NCI-H2196 treated with DMSO at 0.1 percent for 48 hours (cell line): ENCODE measurements around the gene HCAR3.
"Not testable (repeated sequence)": the region's sequence is repeated elsewhere in the genome, so short reads cannot be mapped to it uniquely, and the experiment has no call there.

ENCODE experiments used
- DNase-seq: peaks from one replicate; lab custom pipeline; 2025; ENCODE audit not compliant: unreplicated experiment; lab: John Stamatoyannopoulos, UW

The HCAR3 gene

GRCh38 chr12:122724641-122725243, 8.1 kb upstream of the HCAR3 start:
- DNase-seq: no peak

GRCh38 chr12:122722387-122722786, 5.8 kb upstream of the HCAR3 start:
- no peak for DNase-seq

DNA sequence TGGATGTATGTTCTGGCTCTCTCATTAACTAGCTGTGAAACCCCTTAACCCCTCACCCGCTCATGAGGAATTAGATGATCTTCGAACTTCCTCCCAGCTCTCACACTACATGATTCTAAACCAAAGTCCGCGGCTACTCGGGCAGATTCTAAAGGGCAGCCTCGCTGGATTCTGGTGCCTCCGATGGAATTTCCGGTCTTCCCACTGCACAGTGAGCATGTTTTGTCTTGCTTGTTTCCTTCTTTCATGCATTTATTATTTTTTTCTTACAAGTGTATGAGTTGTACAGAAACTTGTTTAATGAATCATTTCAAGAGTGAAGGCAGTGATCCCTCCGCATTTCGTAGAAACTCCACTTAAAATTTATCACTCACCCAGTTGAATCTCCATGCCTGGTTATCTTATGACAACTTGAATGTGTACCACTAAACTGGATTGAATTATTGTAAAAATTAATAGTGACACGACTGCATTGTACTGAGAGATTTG, 4.5 kb upstream of the HCAR3 start:
- no peak for DNase-seq

GRCh38 chr12:122715211-122715610, 1.4 kb downstream of the HCAR3 start:
- not testable (repeated sequence) for DNase-seq

- DNase-seq: not testable (repeated sequence)
Observed at GRCh38 chr12:122713491-122714188, 3.0 kb downstream of the HCAR3 start.

DNA sequence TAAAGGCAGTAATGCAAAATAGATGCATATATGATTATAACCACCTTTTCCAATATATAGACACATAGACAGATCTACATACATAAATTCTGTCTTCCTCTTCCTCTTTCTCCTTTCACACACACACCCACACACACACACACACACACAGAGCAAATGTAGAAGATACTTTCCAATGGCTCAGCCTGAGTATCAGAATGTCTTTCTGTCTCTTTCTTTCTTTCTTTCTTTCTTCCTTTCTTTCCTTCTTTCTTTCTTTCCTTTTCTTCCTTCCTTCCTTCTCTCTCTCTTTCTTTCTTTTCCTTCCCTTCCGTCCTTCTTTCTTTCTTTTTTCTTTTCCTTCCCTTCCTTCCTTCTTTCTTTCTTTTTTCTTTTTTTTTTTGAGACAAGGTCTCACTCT, 5.3 kb downstream of the HCAR3 start:
- DNase-seq: not testable (repeated sequence)

DNA sequence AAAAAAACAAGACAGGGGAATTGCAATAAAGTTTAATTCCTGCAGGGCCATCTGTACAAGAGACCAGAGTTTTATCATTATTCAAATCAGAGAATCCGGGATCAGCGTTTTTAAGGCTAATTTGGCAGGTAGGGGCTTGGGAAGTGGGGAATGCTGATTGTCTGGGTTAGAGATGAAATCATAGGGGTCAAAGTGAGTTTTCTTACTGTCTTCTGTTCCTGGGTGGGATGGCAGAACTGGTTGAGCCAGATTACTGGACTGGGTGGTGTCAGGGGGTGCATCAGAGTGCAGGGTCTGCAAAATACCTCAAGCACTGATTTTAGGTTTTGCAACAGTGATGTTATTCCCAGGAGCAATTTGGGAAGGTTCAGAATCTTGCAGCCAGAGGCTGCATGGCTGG, 6.3 kb downstream of the HCAR3 start:
- DNase-seq: not testable (repeated sequence)

- DNase-seq: not testable (repeated sequence)
Observed at GRCh38 chr12:122709287-122709686, 7.3 kb downstream of the HCAR3 start.

GRCh38 chr12:122703841-122704240, 12.8 kb downstream of the HCAR3 start:
- not testable (repeated sequence) for DNase-seq

GRCh38 chr12:122702890-122703611, 13.6 kb downstream of the HCAR3 start, which contains the start of gene HCAR2:
TSS of gene HCAR2 (minus strand) at chr12:122703357. CDS start at chr12:122703283, 74 bp downstream.
- DNase-seq: not testable (repeated sequence)

GRCh38 chr12:122701481-122701880, 15.1 kb downstream of the HCAR3 start:
- not testable (repeated sequence) for DNase-seq

DNA sequence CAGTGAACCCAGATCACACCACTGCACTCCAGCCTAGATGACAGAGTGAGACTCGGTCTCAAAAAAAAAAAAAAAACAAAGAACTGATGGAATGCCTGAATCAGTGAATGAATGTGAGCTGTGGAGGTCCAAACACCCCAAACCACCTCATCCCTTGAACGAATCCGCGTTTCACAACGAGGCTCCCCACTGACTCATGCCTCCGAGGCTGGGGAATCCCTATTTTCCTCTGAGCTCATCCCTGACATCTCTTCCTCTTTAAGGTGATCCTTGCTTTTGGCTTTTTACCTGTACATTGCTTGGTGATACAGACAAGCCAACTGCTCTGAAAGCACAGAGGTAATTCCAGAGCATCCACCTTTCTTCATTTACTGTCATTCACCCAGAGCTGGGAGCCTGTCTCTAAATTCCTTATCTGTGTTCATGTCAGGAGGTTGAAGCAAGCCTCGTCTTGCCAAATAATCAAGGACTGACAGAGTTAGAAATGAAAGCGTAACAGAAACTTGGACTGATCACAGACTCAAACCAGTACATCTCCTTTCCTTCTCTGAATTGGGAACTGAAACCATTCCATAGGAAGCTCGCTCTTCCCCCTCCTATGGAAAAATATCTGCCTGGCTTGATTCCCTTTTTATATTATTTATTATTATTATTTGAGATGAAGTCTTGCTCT, 16.4 kb downstream of the HCAR3 start:
- not testable (repeated sequence) for DNase-seq

DNA sequence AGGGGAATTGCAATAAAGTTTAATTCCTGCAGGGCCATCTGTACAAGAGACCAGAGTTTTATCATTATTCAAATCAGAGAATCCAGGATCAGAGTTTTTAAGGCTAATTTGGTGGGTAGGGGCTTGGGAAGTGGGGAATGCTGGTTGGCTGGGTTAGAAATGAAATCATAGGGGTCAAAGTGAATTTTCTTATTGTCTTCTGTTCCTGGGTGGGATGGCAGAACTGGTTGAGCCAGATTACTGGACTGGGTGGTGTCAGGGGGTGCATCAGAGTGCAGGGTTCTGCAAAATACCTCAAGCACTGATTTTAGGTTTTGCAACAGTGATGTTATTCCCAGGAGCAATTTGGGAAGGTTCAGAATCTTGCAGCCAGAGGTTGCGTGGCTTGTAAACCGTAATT, 19.7 kb downstream of the HCAR3 start:
- not testable (repeated sequence) for DNase-seq

DNA sequence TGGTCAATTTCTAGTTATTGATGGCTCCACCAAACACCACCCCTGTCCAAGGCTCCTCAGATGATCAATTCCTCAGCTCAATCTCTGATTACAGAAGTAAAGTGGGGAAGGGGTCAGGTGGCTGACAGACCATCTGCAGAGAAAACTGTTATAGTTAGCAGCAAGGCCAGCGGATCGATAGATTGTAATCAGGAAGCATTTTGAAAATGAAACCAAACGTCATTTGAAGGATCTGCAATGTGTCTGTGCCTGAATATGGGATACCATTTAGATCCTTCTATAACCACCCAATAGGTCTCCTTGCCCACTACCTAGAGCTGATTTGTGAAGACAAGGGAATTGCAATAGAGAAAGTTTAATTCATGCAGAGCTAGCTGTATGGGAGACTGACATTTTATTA, 25.0 kb downstream of the HCAR3 start:
- no peak for DNase-seq

GRCh38 chr12:122688291-122688690, 28.3 kb downstream of the HCAR3 start:
- no peak for DNase-seq

DNA sequence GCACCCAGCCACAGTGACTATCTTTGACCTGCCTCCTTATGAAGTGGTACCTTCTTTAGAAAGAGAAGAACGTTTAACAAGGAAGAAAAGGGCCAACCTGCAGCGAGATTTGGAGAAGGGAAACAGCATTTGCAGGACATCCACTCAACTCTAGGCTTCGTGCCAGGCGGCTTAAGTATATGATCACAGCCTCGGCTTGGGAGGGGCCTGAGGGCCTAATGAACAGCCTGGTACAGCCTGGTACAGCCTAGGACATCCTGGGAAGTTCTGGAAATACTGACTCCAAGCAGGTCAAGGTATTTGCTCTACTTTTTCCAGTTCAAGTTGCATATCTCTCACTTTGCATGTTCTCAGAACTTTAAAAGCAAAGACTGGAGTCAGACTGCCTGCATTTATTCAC, 29.5 kb downstream of the HCAR3 start:
- DNase-seq: no peak

DNA sequence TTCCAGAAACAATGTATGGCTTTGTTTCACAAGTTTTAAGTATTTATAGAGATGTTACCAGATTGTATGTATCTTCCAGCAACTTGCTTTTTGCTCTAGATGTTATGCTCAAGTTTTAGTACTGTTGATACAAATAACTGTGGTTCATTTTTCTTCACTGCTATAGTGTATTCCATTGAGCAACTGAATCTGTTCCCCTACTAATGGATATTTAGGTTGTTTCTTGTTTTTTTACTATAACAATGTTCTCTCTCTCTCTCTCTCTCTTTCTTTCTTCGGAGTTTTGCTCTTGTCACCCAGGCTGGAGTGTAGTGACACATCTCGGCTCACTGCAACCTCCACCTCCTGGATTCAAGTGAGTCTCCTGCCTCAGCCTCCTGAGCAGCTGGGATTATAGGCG, 30.1 kb downstream of the HCAR3 start:
- no peak for DNase-seq

- no peak for DNase-seq
Observed at GRCh38 chr12:122684297-122684813, 32.3 kb downstream of the HCAR3 start.

- no peak for DNase-seq
Observed at GRCh38 chr12:122681814-122682213, 34.8 kb downstream of the HCAR3 start.

- not testable (repeated sequence) for DNase-seq
Observed at GRCh38 chr12:122680989-122681388, 35.6 kb downstream of the HCAR3 start.

DNA sequence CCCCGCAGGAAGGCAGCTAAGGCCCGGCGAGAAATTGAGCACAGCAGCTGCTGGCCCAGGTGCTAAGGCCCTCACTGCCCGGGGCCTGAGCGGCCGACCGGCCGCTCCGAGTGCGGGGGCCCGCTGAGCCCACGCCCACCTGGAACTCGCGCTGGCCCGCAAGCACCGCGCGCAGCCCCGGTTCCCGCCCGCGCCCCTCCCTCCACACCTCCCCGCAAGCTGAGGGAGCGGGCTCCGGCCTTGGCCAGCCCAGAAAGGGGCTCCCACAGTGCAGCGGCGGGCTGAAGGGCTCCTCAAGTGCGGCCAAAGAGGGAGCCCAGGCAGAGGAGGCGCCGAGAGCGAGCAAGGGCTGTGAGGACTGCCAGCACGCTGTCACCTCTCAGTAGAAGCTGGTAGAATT, 39.8 kb downstream of the HCAR3 start:
- not testable (repeated sequence) for DNase-seq
